Medulla oblongata (tissue), 1 donor: ENCODE data around the gene TMEM39B.
A peak's percentile ranks its signal among the peaks of the same experiment; 100 is the strongest.
"Not testable (repeated sequence)": the region's sequence is repeated elsewhere in the genome, so short reads cannot be mapped to it uniquely, and the experiment has no call there.

Experiments used
- DNase-seq: peaks from one replicate; pipeline ENCODE4 v3.0.0-alpha.2; 2015; ENCODE audit errors: extremely low spot score

Gene TMEM39B

DNA sequence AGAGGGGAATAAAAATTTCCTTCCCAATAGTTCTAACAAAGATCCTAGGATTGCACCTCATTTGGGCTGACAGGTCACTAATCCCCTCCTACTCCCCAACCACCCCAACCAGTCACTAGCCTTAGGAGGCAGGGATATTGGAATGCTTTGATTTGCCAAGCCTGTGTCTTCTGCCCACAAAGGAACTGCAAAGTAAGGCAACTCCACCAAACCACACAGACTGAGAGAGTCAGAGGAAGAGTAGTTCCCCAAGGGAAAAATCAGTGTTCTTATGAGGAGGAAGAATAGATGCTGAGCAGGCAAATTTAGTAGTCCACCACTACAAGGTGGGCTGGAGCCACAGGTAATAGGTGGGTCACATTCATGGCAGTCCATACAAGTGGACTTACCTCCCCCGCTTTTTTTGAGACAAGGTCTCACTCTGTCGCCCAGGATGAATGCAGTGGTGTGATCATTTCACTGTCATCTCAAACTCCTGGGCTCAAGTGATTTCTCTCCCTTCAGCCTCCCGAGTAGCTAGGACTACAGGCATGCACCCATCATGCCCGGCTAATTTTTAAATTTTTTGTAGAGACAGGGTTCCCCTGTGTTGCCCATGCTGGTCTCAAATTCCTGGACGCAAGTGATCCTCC lies 3.7 kb upstream of the TMEM39B start:
- no peak for DNase-seq

DNA sequence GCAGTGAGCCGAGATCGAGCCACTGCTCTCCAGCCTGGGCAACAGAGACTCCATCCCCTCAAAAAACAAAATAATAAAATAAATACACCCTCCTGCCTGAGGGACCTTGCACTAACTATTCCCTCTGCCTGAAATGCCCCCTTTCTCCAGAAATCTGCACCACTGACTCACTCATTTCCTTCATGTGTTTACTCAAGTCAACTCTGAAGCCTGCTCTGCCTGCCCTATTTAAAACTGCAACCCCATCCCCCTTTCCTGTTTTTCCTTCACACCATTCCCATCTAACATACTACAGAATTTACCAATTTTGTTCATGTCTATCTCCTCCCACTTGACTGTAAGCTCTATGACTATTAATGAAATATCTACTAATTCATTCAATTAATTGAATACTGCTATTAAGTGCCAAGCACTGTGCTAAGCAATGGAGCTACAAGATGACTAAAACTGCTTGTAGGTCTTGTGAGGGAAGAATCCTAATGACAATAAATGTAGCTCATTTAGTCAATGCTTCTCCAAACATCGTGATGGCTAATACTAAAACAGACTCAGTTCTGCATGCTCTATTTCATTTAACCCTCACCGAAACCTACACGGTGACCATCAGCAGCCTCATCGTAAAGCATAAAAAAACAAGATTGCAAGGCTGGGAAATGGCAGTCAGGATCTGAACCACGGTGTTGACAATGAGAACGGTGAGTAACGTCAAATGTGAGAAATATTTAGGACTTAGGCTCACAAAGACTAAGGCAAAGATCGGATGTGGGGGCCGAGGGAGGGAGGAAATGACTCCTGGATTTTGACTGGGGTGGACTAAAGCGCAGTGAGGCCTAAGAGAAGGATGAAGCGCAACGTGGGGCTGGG lies 749 bp upstream of the TMEM39B start:
- no peak for DNase-seq

DNA sequence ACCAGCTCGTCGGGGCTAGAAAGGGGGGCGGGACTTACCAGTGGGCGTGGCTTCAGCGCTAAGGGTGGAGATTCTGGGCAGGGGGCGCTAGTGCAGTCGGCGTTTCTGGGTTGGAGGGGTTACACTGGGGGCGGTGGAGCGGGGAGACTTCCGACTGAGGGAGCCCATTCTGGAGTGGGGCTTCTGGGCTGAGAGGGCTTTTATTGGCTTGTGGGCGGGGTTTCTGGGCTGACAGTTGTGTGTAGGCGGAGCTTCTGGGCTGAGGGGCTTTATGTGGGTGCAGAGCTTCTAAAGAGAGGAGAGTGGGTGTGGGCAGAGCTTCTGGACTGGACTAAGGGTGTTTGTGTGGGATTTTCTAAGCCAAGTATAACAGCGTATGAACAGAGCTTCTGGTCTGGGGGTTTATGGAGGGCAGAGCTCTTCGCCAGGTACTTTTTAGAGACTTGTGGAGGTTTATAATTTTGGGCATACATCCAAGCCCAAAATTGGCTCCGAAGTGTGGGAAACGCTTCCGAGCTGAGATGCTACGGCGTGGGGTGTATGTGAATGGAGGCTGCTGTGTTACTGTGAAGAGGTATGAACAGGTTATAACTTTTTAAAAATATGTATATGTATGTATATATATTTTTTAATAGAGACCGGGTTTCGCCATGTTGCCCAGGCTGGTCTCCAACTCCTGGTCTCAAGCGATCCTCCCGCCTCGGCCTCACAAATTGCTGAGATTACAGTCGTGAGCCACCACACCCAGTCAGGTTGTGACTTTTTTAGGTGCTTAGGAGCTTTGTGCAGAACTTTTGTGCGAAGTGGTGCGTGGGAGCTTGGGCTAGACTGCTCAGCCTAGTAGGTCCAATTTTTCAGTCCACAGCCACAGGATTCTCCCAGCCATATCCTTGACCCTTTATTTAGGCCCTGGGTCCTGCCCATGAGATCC lies 825 bp downstream of the TMEM39B start:
- DNase-seq = peak; percentile 94

DNA sequence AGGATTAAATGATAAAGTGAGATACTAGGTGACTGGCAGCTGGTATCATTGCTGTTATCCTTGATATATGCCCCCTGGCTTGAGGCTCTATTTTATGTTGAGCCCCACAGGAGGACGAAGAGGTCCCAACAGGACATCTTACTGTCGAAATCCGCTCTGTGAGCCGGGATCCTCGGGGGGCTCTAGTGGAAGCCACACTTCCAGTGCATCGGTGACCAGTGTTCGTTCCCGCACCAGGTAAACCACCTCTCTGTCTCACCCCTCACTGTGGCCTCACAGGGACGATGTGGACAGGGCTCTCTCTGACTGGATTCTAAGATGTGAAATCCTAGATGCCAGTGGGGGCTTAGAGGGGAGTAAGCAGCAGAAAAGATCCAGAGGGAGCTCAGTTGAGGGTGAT lies 2.1 kb downstream of the TMEM39B start:
- no peak for DNase-seq

DNA sequence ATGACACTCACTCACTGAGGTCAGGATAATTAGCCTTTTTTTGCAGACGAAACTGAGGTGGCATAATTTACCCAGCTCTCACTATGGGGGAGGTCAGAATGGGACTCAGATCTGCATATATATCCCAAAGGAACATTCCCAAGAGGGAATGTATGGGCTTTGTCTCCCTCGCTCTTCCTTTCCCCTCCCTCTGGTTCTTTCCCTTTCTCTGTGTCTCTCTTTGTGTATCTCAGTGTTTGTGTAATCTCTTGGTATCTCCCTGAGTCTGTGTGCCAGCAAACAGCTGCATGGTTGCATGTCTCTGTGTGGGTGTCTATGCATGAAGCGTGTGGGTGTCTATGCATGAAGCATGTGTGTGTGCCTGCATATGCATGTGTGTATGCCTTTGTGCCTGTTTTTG lies 4.7 kb downstream of the TMEM39B start:
- DNase-seq = peak; percentile 45

DNA sequence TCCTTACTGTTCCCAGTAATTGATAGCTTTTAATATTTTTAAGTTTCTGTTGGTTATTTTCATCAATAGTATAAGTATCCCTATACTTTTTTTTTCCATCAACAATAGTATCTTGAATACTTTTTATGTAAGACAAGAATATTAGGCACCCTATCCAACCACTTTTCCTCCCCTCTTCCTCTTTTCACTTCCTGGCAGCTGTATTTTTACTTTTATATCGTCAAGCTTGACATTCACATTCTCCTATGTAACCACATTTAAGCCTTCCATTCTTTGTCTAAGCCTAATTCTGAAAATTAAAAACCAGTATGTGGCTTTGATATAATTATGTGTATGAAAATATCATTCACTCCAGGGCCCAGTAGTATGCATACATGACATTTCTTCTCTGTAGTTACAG lies 9.3 kb downstream of the TMEM39B start:
- DNase-seq = no peak

DNA sequence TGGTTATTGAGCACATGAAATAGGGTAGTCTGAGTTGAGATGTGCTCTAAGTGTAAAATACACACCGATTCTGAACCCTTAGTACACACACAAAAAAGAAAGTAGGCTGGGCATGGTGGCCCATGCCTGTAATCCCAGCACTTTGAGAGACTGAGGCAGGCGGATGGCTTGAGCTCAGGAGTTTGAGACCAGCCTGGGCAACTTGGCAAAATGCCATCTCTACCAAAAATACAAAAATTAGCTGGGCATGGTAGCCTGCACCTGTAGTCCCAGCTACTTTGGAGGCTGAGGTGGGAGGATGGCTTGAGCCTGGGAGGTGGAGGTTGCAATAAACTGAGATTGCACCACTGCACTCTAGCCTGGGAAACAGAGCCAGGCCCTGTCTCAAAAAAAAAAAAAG lies 13.6 kb downstream of the TMEM39B start:
- DNase-seq = not testable (repeated sequence)

DNA sequence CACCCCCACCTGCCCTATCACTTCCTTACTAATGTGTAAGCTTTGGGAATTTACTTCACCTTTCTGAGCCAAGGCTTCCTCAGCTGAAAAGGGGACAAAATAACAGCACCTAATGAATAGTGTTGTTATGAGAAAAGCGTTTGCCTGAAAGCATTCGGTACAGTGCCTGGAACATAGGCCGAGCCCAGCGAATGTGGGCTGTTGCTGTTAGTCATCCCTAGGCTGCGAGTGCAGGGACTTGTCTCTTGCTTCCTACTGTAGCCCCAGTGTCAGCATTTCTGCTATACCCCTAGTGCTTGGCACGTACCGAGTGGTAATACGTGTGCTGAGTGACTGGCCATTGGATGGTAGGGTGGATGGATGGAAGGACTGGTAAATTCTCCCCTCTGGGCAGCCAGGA lies 18.4 kb downstream of the TMEM39B start:
- DNase-seq = no peak

DNA sequence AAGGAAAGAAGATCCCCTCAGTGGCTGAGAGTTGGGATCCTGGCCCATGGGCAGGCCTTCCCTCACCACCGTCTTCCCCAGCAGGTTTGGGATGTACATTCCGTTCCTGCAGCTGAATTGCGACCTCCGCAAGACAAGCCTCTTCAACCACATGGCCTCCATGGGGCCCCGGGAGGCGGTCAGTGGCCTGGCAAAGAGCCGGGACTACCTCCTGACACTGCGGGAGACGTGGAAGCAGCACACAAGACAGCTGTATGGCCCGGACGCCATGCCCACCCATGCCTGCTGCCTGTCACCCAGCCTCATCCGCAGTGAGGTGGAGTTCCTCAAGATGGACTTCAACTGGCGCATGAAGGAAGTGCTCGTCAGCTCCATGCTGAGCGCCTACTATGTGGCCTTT lies 18.9 kb downstream of the TMEM39B start:
- DNase-seq = no peak

DNA sequence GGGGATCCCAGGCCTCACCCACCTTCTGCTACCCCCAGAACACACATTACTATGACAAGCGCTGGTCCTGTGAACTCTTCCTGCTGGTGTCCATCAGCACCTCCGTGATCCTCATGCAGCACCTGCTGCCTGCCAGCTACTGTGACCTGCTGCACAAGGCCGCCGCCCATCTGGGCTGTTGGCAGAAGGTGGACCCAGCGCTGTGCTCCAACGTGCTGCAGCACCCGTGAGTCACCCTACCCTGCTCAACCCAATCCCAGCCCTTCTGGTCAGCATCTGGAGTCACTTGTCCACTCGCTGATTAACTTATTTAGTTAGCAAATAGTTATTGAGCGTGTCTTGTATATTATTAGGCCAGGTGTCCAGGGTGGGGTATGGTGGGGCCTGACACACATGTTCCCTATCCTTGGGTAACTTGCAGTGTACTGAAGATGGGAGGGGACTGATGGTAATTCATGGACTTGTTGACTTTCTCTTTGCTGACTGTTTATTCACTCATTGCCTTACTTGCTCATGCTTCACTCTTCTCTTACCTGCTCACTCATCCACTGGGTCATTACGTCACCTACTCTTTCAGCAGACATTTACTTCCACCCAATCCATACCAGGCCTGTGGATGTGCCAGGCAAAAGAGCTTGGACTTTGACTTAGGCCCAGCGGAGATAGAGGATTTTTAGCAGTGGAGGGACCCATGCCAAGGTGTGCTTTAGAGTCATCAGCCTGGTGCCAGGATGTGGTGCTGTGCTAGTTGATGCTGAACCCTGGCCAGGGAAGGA lies 22.2 kb downstream of the TMEM39B start:
- no peak for DNase-seq

DNA sequence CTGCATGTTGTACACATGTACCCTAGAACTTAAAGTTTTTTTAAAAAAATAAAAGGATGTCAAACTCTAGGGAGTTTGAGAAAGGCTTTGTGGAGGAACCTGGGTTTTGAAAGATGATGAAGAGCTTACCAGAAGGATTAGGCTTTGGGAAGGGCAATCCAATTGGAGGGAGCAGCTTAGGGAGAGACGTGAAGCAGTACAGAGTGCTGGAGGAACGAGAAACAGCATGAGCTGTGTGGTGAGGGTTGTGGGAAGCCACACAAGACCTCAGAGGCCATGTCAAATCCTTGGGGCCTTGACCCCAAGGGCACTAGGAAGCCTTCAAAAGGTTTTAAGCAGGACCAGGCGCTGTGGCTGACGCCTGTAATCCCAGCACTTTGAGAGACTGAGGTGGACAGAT lies 26.7 kb downstream of the TMEM39B start:
- DNase-seq = no peak

DNA sequence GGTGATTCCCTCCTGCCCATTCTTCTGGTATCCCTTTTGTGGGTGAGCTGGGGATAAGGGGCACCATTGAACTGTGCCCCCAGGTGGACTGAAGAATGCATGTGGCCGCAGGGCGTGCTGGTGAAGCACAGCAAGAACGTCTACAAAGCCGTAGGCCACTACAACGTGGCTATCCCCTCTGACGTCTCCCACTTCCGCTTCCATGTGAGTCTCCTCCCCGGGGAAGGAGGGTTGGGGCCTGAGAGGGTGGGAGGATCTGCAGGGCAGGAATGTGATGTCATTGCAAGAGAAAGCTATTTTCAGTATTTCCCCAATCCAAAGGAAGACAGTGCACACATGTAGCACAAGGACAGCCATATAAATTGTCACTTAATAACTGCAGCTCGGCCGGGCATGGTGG lies 27.6 kb downstream of the TMEM39B start:
- no peak for DNase-seq

DNA sequence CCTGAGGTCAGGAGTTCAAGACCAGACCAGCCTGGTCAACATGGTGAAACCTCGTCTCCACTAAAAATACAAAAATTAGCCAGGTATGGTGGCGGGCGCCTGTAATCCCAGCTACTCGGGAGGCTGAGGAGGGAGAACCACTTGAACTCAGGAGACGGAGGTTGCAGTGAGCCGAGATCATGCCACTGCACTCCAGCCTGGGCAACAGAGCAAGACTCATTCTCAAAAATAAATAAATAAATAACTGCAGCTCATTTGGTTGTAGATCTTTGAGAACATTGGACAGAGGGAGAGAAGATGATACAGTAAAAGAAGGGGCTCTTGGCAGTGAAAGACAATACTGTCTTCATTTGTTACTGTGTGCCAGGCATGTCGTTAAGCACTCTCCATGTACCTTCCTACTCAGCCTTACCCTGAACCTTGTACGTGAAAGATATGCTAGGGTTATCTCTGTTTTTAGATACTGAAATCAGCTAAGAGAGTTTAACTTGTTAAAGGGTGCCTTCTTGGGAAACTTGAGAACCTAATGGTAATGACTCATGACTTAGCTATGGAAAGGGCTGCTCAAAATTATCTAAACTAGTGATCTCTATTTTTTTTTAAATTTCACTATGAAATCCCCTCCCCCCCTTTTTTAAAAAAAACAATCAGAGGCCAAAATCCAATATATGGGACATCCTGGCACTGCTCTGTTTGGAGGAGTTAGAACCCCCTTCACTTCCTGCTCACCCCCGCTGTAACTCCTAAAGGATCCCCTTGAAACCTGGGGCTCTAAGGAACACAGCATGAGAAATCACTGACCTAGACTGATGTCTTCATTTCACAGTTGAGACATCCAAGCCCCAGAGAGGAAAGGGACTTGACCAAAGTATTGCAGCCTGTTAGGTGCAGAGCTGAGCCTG lies 28.3 kb downstream of the TMEM39B start:
- no peak for DNase-seq

DNA sequence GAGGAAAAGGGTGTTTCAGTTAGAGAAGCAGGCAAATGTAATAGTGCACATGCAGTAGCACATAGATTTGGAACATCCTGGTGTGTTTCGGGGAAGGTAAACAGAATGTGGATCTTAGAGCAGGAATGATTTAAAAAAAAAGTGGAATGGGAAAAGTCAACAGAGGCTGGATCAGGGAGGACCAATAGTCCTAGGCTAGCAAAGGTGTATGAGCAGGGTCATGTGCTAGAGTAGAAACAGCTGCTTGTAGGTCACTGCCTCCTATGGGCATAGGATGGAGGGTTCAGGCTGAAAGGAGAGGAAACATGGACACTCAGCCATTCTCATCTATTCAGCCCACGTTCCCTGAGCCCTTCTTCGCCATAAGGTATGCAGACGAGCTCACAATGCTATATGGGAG lies 31.4 kb downstream of the TMEM39B start:
- DNase-seq = no peak

DNA sequence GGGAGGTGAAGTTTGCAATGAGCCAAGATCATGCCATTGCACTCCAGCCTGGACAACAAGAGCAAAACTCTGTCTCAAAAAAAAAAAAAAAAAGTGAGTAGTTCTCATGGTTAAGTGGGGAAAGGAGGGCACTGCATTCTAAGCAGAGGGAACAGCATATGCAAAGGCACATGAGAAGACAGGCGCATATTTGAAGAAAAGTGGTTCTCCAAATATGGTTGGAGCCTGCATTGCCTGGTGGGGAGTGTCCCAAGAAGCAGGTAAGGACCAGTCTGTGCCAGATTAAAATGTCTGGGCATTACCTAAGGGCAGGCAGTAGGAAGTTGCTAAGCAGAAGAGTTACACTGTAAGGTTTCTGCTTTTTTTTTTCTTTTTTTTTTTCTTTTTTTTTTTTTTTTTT lies 32.6 kb downstream of the TMEM39B start:
- DNase-seq = no peak

DNA sequence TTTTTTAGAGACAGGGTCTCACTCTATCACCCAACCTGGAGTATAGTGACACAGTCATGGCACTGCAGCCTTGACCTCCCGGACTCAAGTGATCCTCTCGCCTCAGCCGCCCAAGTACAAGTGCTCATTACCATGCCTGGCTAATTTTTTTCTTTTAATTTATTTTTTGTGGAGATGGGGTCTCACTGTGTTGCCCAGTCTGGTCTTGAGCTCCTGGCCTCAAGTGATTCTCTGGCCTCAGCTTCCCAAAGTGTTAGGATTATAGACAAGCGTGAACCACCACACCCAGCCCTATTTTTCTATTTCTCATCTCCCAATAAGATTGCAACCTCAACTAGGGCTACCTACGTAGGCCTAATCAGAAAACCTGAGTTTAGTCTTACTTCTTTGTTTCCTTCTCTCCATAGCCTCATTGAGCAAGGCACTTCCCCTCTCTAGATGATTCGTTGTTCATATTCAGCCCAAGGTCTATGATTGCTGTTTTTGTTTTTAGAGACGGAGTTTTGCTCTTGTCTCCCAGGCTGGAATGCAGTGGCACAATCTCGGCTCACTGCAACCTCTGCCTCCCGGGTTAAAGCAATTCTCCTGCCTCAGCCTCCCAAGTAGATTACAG lies 34.0 kb downstream of the TMEM39B start:
- DNase-seq = no peak

DNA sequence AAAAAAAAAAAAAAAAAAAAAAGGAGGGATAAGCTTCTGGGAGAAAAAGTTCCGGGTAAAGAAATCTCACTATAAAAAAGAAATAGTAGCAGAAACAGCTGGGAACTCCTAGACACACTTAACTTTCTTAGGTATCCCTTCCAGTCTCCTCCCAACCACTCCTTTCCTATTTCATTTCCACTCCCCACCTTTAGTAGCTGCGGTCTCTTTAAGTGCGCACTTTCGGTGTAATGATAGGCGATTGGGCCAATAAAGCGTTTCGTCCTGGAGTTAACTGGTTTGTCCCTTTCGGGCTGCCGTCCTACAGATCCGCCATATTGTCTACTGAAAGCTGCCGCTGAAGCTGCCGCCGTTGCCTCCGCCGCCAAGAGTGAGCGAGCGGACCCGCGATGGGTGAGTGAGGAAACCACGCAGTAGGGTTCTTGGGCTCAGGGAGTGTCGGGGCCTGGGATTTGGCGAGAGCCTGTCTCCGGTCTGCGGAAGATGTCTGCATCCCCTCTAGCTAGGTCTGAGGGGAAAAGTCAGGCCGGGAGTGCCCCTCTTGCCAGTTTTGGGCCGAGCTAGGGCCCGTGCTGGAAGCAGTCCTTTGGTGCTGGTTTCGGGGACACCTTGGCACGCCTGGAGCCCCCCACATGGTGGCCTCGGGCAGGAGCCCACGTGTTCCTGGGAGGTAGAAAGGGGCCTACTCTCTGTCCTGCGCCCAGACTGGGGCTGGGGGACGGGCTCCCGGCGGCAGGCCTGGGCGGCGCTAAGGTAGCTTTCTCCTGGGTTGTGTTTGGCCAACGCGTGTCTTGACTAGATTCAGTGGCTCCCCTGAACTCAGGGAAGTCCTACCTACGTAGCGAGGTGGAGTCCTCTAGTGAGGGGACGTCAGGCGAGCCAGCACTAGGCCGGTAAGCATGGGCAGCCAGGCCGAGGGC lies 35.3 kb downstream of the TMEM39B start, which contains the start of gene KPNA6:
Gene KPNA6, plus strand, starts transcription at position 315 of the 920 bp plus-strand sequence. Its CDS starts 75 bp downstream, at position 390.
- DNase-seq = peak; percentile 94

DNA sequence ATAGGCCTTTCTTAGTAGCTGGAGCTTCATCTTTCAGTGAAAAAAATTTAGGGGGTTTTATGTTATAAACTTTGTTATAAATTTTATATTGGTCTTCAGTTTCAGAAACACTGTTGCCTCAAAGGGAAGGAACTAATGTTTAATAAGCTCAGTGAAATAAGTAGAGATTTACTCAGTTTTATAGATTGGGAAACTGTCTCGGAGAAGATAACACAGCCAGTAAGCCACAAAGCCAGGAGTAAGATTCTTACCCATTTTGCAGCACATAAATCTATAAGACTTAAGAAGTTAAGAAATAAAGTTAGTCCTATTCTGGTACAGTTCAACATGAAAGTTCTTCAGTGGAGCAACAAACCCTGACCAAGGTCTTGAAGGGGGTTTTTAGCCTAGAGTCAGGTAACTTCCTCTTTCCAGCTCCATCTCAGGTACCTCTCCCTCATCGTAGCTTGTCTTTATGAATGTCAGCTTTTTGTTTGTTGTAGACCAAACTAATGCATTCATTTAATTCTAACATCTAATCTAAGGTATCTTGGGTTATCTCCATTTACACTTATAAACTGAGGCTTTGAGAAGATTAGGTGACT lies 38.4 kb downstream of the TMEM39B start:
- no peak for DNase-seq
